B cell (primary cell): ENCODE results near the gene TFDP1.

Experiments
- CTCF ChIP-seq: fragments of 200-600 bp; IDR thresholded peaks from one replicate; pipeline ENCODE4 v1.8.0; 2022; ENCODE audit warnings: antibody characterized with exemption, mild to moderate bottlenecking
- EZH2 ChIP-seq: IDR thresholded peaks from 2 replicates; pipeline ENCODE4 v1.6.1; 2012; ENCODE audit warnings: borderline replicate concordance, low read depth, mild to moderate bottlenecking, moderate library complexity, low read length; ENCODE audit not compliant: insufficient read depth, poor library complexity, severe bottlenecking

- TF ChIP-seq CTCF (no peak), EZH2 (no peak)
Observed at GRCh38 chr13:113607056-113607888, 22.7 kb downstream of the TFDP1 start.
